ENCODE results near the gene JOSD2.

JOSD2 gene

GRCh38 chr19:50549059-50549926 lies 38.3 kb upstream of the JOSD2 start:
- peaks cover 10% of the 10 kb centered on the region for H3K36me3 Mint-ChIP-seq (ENCODE audit: low read depth)
- H3K4me3 Mint-ChIP-seq, result peak overlapping the region in 2 of 3 experiments; percentile 32 to 50
- H3K9me3 Mint-ChIP-seq, result no peaks in the 10 kb centered on the region
- no peak overlapping the region for H3K27ac Mint-ChIP-seq
- TF ChIP-seq CTCF (IDR thresholded peaks at IDR 0.05; ENCODE audit: unreplicated experiment in 3 of 3), result no peak
- H3K4me1 Mint-ChIP-seq, result peaks cover 16% of the 10 kb centered on the region
- peaks cover 25% of the 10 kb centered on the region for H3K27me3 Mint-ChIP-seq (ENCODE audit: low read depth)

- no peaks in the 10 kb centered on the region for H3K9me3 Mint-ChIP-seq
- no peak overlapping the region for H3K27ac Mint-ChIP-seq
- peaks cover 21% of the 10 kb centered on the region for H3K27me3 Mint-ChIP-seq (ENCODE audit: low read depth)
- TF ChIP-seq CTCF (IDR thresholded peaks at IDR 0.05; ENCODE audit: unreplicated experiment in 3 of 3), result no peak
- peaks cover 10% of the 10 kb centered on the region for H3K36me3 Mint-ChIP-seq (ENCODE audit: low read depth)
- H3K4me3 Mint-ChIP-seq, result no peak overlapping the region
- peaks cover 16% of the 10 kb centered on the region for H3K4me1 Mint-ChIP-seq
These were observed 37.4 kb upstream of the JOSD2 start for GRCh38 chr19:50548191-50549058.

- Mint-ChIP-seq H3K36me3 (ENCODE audit: low read depth) (peaks cover 17% of the 10 kb centered on the region), H3K4me3 (peak overlapping the region in 1 of 3 experiments; percentile 48), H3K9me3 (no peaks in the 10 kb centered on the region), H3K27me3 (ENCODE audit: low read depth) (peaks cover 12% of the 10 kb centered on the region), H3K4me1 (peaks cover 16% of the 10 kb centered on the region), H3K27ac (no peak overlapping the region)
- TF ChIP-seq CTCF (IDR thresholded peaks at IDR 0.05; ENCODE audit: unreplicated experiment in 3 of 3), result no peak
These were observed 36.6 kb upstream of the JOSD2 start for GRCh38 chr19:50547385-50548190.

GRCh38 chr19:50546527-50547221 lies 35.7 kb upstream of the JOSD2 start:
- TF ChIP-seq CTCF (IDR thresholded peaks at IDR 0.05; ENCODE audit: unreplicated experiment in 3 of 3), result no peak
- no peak overlapping the region for H3K4me3 Mint-ChIP-seq
- peaks cover 9% of the 10 kb centered on the region for H3K27me3 Mint-ChIP-seq (ENCODE audit: low read depth)
- H3K4me1 Mint-ChIP-seq, result peaks cover 10% of the 10 kb centered on the region
- H3K27ac Mint-ChIP-seq, result no peak overlapping the region
- H3K9me3 Mint-ChIP-seq, result no peaks in the 10 kb centered on the region
- peaks cover 20% of the 10 kb centered on the region for H3K36me3 Mint-ChIP-seq (ENCODE audit: low read depth)

GRCh38 chr19:50542943-50543342 lies 32.0 kb upstream of the JOSD2 start:
- Mint-ChIP-seq H3K9me3 (no peaks in the 10 kb centered on the region), H3K27ac (no peak overlapping the region), H3K4me1 (no peaks in the 10 kb centered on the region), H3K27me3 (ENCODE audit: low read depth) (peaks cover 7% of the 10 kb centered on the region), H3K36me3 (ENCODE audit: low read depth) (peaks cover 20% of the 10 kb centered on the region), H3K4me3 (no peak overlapping the region)
- TF ChIP-seq CTCF (IDR thresholded peaks at IDR 0.05; ENCODE audit: unreplicated experiment in 3 of 3), result no peak

All from nephron (organoid).